Measurements from ENCODE around the gene ARL13B. TPM values are rescaled to one million over a fixed set of nuclear protein-coding genes. Genes with fewer than 3 reads are reported as not detected.
"Not testable (repeated sequence)": the region's sequence is repeated elsewhere in the genome, so short reads cannot be mapped to it uniquely, and the experiment has no call there.

The ARL13B gene
- total RNA-seq, result 10 to 100 TPM; 10.8 to 12.0 TPM

DNA sequence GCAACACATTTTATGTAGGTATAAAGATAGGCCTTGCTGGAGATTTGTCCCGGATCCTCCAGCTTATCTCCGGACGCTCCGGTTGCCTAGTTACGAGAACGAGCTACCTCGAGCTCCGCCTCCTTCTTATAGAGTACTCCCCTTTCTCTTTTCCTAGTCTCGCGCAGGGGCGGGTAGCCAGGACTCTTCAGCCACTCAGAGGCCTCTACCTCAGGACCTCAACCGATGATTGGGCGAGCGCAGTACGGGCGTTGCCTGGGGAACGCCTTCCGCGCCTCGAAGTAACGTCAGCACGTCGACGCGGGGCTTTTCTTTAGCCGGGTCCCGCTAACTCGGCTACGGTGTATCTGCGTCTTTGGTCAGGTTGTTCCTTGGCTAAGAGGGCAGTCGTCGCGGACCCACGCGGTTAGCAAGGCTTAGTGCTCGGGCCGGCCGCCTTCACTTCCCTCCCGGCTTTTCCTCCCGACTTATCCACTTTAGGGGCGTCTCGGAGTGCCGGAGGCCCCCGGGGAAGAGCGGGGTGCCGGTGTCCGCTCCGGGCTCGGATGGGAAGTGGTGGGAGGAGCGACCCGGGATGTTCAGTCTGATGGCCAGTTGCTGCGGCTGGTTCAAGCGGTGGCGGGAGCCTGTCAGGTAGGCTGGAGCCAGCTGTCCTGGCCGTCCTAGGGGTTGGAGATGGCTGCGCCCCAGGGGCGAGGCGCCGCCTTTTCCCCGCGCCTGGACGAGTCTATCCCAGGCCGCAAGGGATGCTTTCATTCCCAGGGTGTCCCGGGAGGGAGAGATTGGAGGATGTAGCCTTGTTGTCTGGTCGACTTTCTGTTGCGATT is at the start of gene ARL13B:
TSS of gene ARL13B (plus strand) at position 306 of the 827 bp plus-strand sequence. CDS start at position 575, 269 bp downstream.
- DNase-seq, result peak; percentile 97
- H3K9me3 Mint-ChIP-seq (ENCODE audit: insufficient read depth), result no peaks in the 10 kb centered on the region
- no peaks in the 10 kb centered on the region for H3K36me3 Mint-ChIP-seq (ENCODE audit: low read depth)
- CTCF ChIA-PET, result interaction anchor here (1.0 to 1.3 kb wide), 2 partner anchors 23 to 36 kb away, joined by 3 read pairs; no protein-coding TSS in a partner anchor
- H3K27ac Mint-ChIP-seq, result peak within 1 kb of the TSS; percentile 41
- POLR2A ChIA-PET, result interaction anchor here (0.6 to 1.4 kb wide), 3 partner anchors 9 to 83 kb away, joined by 3 read pairs; partner anchors contain the start of genes DHFR2 and NSUN3
- ATAC-seq, result peak; percentile 100
- H3K4me3 Mint-ChIP-seq, result peak within 1 kb of the TSS; percentile 83
- H3K27me3 Mint-ChIP-seq (ENCODE audit: low read depth), result peaks cover 2% of the 10 kb centered on the region
- H3K4me1 Mint-ChIP-seq (ENCODE audit: low read depth), result peaks cover 24% of the 10 kb centered on the region

DNA sequence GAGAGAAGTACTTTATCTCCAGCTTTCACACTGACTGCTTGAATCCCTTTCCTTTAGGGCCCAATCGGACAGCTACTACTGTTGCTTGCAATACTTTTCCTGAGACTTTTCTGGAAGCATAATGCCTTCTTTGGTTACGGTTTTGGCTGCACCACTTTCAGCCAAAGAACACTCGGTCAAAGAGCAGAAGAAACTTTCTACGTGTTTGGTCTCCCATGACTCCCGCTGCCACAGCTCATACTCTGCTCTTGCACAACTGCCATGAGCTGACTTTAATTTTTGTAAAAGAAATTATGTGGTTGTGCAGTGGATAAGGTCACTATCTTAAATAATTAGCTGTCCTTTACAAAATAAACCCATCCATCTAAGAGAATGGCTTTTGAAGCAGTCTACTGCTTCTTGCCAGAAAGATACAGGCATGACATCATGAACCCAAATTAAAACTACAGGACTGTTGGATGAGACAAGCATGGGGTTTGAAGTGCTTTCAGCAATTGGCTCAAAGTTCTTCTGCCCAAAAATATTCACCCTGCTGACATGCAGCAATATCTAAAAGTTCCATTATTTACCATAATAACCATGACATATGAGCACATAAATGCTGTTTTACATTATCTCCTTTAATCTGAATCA is 48.2 kb upstream of the ARL13B start:
- DNase-seq (no peak), ATAC-seq (no peak)
- Mint-ChIP-seq H3K9me3 (ENCODE audit: insufficient read depth) (no peaks in the 10 kb centered on the region), H3K36me3 (ENCODE audit: low read depth) (no peaks in the 10 kb centered on the region), H3K4me3 (no peak overlapping the region), H3K27me3 (ENCODE audit: low read depth) (no peaks in the 10 kb centered on the region), H3K4me1 (ENCODE audit: low read depth) (no peaks in the 10 kb centered on the region), H3K27ac (no peak overlapping the region)
- ChIA-PET POLR2A (no interaction called here), CTCF (no interaction called here)

DNA sequence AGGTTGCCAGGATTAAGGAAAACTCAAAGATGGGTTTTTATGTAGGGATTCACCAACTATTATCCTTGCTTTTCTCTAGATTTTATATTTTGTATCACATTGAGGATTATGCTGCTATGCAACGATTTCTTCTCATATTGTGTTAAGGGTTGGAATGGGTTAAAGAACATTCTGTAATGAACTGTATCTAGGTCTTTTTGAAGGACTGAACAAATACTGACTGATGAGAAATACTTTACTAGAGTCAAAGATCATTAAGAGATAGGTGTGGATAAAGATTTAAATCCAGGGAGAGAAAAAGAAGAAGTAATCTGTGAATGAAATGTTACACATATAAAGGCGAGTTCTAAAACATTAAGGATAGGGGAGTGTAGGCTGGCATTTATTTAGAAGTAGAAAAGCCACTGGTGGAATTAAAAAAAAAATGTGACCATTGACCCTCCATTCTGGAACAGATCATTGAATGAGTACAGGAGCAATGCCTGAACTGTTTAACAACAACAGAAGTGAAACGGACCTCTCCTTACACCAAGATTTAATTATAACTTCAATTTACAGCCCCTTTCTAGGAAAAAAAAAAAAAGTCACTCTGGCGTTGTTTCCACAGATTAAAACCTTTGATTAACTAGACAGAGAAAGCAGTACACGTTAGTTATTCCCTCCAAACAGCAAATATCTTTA is 45.4 kb upstream of the ARL13B start:
- no peaks in the 10 kb centered on the region for H3K27me3 Mint-ChIP-seq (ENCODE audit: low read depth)
- H3K4me3 Mint-ChIP-seq, result no peak overlapping the region
- no peaks in the 10 kb centered on the region for H3K36me3 Mint-ChIP-seq (ENCODE audit: low read depth)
- ChIA-PET POLR2A (interaction anchor here (0.8 kb wide), 1 partner anchor 185 kb away, joined by 3 read pairs; no protein-coding TSS in a partner anchor), CTCF (no interaction called here)
- DNase-seq (no peak), ATAC-seq (no peak)
- no peaks in the 10 kb centered on the region for H3K4me1 Mint-ChIP-seq (ENCODE audit: low read depth)
- H3K27ac Mint-ChIP-seq, result no peak overlapping the region
- H3K9me3 Mint-ChIP-seq (ENCODE audit: insufficient read depth), result no peaks in the 10 kb centered on the region

DNA sequence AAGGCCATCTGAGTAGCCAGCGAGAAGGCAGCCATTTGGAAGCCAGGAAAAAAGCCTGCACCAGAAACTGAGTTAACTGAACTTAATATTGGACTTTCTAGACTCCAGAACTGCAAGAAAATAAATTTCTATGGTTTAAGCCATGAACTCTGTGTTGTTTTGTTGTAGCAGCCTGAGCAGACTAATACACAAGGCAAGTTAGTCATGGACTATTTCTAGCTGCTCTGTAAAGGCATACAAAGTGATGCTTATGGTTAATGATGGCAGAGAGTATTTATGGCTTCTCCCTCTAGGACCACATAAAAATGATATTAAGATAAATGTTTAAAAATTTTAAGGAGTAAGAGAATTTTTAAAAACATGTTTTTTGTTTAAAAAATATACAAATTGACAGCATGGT is 43.4 kb upstream of the ARL13B start:
- no peaks in the 10 kb centered on the region for H3K4me1 Mint-ChIP-seq (ENCODE audit: low read depth)
- ChIA-PET CTCF (no interaction called here), POLR2A (no interaction called here)
- no peaks in the 10 kb centered on the region for H3K27me3 Mint-ChIP-seq (ENCODE audit: low read depth)
- no peak overlapping the region for H3K27ac Mint-ChIP-seq
- no peaks in the 10 kb centered on the region for H3K36me3 Mint-ChIP-seq (ENCODE audit: low read depth)
- no peak overlapping the region for H3K4me3 Mint-ChIP-seq
- ATAC-seq, result no peak
- DNase-seq, result no peak
- no peaks in the 10 kb centered on the region for H3K9me3 Mint-ChIP-seq (ENCODE audit: insufficient read depth)

DNA sequence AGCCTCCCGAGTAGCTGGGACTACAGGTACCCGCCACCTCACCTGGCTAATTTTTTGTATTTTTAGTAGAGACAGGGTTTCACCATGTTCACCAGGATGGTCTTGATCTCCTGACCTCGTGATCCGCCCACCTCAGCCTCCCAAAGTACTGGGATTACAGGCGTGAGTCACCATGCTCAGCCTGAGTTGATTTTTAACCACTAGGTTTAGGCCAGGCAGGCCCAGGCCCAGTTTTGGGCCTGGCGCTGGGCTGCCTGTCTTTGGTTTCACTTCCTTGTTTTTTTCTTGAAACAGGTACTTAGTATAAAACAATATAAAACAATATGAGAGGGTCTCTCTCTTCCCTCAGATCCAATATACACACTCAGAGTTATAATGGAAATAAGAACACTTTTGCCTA is 42.5 kb upstream of the ARL13B start:
- H3K27me3 Mint-ChIP-seq (ENCODE audit: low read depth); ATAC-seq; H3K27ac Mint-ChIP-seq; H3K4me1 Mint-ChIP-seq (ENCODE audit: low read depth); CTCF ChIA-PET; H3K36me3 Mint-ChIP-seq (ENCODE audit: low read depth); DNase-seq; POLR2A ChIA-PET; H3K4me3 Mint-ChIP-seq; H3K9me3 Mint-ChIP-seq (ENCODE audit: insufficient read depth): not testable (repeated sequence)

DNA sequence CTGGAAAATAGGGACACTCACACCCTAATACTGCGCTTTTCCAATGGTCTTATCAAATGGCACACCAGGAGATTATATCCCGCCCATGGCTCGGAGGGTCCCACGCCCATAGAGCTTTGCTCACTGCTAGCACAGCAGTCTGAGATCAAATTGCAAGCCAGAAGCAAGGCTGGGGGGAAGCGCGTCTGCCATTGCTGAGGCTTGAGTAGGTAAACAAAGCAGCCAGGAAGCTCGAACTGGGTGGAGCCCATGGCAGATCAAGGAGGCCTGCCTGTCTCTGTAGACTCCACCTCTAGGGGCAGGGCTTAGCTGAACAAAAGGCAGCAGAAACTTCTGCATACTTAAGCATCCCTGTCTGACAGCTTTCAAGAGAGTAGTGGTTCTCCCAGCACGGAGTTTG is 30.0 kb upstream of the ARL13B start:
- CTCF ChIA-PET, H3K4me3 Mint-ChIP-seq: not testable (repeated sequence)

DNA sequence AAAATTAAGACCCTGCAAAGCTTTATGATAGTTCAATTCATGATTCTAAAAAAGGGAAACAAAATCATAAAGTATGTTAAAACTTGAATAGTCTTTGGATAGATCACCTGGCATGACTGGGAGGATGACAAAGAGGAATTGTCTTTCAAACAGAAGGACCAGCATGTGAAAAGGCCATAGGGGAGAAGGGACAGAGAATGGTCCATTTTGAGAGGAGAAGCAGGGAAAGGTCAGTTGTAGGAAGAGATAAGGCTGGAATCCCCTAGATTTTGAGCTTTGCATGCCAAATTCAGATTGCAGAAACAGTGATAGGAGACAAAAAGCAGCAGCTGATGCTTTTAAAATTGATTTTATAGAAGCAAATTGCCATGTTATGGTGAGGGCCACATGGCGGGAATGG is 18.9 kb upstream of the ARL13B start:
- Mint-ChIP-seq H3K36me3 (ENCODE audit: low read depth) (no peaks in the 10 kb centered on the region), H3K9me3 (ENCODE audit: insufficient read depth) (no peaks in the 10 kb centered on the region), H3K4me3 (no peak overlapping the region), H3K27ac (no peak overlapping the region), H3K4me1 (ENCODE audit: low read depth) (no peaks in the 10 kb centered on the region), H3K27me3 (ENCODE audit: low read depth) (peaks cover 2% of the 10 kb centered on the region)
- ChIA-PET CTCF (no interaction called here), POLR2A (no interaction called here)
- DNase-seq (no peak), ATAC-seq (no peak)

More for the DNA sequence above, 30.0 kb upstream of the ARL13B start:
- H3K36me3 Mint-ChIP-seq (ENCODE audit: low read depth); DNase-seq; H3K9me3 Mint-ChIP-seq (ENCODE audit: insufficient read depth); H3K4me1 Mint-ChIP-seq (ENCODE audit: low read depth); ATAC-seq; H3K27me3 Mint-ChIP-seq (ENCODE audit: low read depth); H3K27ac Mint-ChIP-seq; POLR2A ChIA-PET: not testable (repeated sequence)

DNA sequence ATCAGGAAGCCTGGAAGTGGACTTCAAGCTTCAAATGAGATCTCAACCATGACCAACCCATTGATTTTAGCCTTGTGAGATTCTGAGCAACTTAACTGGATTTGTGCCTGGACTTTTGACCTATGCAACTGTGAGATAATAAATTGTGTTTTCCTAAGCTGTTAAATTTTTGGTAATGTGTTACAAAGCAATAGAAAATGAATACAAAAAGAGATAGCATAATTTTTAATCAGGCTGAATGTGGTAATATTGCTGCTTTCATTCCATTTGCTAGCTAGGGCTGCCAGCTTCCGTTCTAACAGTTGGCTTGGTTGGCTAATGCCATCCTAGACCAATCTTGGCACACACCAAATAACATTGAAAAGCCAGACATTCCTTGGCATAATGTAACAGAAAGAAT is 18.5 kb upstream of the ARL13B start:
- Mint-ChIP-seq H3K4me3 (no peak overlapping the region), H3K36me3 (ENCODE audit: low read depth) (no peaks in the 10 kb centered on the region), H3K9me3 (ENCODE audit: insufficient read depth) (no peaks in the 10 kb centered on the region), H3K27ac (no peak overlapping the region), H3K27me3 (ENCODE audit: low read depth) (peaks cover 2% of the 10 kb centered on the region), H3K4me1 (ENCODE audit: low read depth) (no peaks in the 10 kb centered on the region)
- ATAC-seq, result no peak
- ChIA-PET CTCF (no interaction called here), POLR2A (no interaction called here)
- no peak for DNase-seq

DNA sequence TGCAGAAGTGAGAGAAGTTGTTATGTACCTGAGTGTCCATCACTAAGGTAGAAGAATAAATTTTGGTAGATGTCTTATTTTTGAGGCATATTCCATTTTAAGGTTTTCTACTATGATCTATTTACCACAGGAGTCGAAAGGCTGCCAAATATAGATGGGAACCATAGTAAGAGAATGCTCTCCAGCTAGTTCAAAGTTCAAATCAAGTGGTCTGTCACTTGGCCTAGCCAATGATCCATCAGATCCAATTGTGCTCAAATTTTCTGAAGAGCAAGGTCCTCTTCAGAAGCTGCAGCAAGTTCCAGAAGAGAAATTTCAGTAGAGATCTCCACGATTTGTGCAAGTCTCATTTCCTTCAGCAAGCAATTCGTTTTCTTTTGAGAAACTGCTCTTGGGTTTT is 17.2 kb upstream of the ARL13B start:
- Mint-ChIP-seq H3K4me1 (ENCODE audit: low read depth) (no peaks in the 10 kb centered on the region), H3K9me3 (ENCODE audit: insufficient read depth) (no peaks in the 10 kb centered on the region), H3K36me3 (ENCODE audit: low read depth) (no peaks in the 10 kb centered on the region), H3K4me3 (no peak overlapping the region), H3K27ac (no peak overlapping the region), H3K27me3 (ENCODE audit: low read depth) (peaks cover 2% of the 10 kb centered on the region)
- DNase-seq, result no peak
- CTCF ChIA-PET, result no interaction called here
- POLR2A ChIA-PET, result no interaction called here
- ATAC-seq, result no peak

DNA sequence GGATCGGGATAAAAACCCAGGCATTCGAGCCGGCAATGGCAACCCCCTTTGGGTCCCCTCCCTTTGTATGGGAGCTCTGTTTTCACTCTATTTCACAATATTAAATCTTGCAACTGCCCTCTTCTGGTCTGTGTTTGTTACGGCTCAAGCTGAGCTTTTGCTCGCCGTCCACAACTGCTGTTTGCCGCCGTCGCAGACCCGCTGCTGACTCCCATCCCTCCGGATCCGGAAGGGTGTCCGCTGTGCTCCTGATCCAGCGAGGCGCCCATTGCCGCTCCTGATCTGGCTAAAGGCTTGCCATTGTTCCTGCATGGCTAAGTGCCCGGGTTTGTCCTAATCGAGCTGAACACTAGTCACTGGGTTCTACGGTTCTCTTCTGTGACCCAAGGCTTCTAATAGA is 14.8 kb upstream of the ARL13B start:
- CTCF ChIA-PET; H3K9me3 Mint-ChIP-seq (ENCODE audit: insufficient read depth); POLR2A ChIA-PET; H3K4me3 Mint-ChIP-seq; DNase-seq; H3K36me3 Mint-ChIP-seq (ENCODE audit: low read depth); H3K27ac Mint-ChIP-seq; ATAC-seq; H3K27me3 Mint-ChIP-seq (ENCODE audit: low read depth); H3K4me1 Mint-ChIP-seq (ENCODE audit: low read depth): not testable (repeated sequence)

DNA sequence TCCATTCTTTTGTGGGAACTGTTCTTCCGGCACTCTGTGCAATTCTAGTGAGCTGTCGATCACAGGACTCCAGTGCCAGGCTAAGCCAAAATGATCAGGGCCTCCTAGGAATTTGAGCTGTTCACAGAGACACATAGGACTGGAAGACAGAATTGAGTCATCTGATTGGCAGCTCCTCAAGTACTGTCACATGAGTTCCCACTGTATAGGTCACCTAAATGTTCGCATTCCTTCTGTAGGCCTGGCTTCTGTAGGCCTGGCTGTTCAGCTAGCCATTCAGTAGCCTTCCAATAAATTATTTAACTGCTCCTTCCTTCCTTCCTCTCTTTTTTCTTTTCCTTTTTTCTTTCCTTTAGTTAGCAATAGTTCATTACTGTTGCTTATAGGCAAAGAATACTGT is 10.5 kb upstream of the ARL13B start:
- peaks cover 10% of the 10 kb centered on the region for H3K4me1 Mint-ChIP-seq (ENCODE audit: low read depth)
- POLR2A ChIA-PET, result no interaction called here
- H3K9me3 Mint-ChIP-seq (ENCODE audit: insufficient read depth), result no peaks in the 10 kb centered on the region
- H3K27ac Mint-ChIP-seq, result no peak overlapping the region
- H3K36me3 Mint-ChIP-seq (ENCODE audit: low read depth), result no peaks in the 10 kb centered on the region
- DNase-seq (no peak), ATAC-seq (no peak)
- CTCF ChIA-PET, result no interaction called here
- H3K4me3 Mint-ChIP-seq, result no peak overlapping the region
- H3K27me3 Mint-ChIP-seq (ENCODE audit: low read depth), result peaks cover 9% of the 10 kb centered on the region

DNA sequence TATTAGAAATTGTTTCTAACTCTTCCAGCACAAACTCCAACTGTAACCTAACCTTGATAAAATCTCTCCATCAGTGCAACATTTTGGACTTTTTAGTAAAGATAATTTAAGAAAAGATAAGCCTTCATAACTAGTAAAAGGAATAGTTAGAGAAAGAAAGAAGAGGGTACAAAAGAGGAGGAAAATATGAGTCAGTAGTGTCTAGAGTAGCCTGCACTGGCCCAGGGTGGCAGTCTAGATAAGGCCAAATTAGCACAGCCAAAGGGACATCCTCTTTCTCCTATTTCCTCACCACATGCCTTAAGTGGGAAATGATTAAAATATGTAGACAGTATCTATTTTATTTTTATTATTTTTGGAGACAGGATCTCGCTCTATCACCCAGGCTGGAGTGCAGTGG is 10.0 kb upstream of the ARL13B start:
- Mint-ChIP-seq H3K27me3 (ENCODE audit: low read depth) (peaks cover 9% of the 10 kb centered on the region), H3K36me3 (ENCODE audit: low read depth) (no peaks in the 10 kb centered on the region), H3K27ac (no peak overlapping the region), H3K9me3 (ENCODE audit: insufficient read depth) (no peaks in the 10 kb centered on the region), H3K4me1 (ENCODE audit: low read depth) (peaks cover 10% of the 10 kb centered on the region), H3K4me3 (no peak overlapping the region)
- DNase-seq (no peak), ATAC-seq (no peak)
- ChIA-PET CTCF (no interaction called here), POLR2A (no interaction called here)

Data from activated CD8-positive, alpha-beta T cell treated with anti-CD3 and anti-CD28 coated beads, Interleukin-2, amount 10 ng/mL, durations not matched to agents 7 days and 5 days (primary cell).